CD4-positive, CD25-positive, alpha-beta regulatory T cell (primary cell): ENCODE results near the gene MAN2C1. TPM values are rescaled to one million over a fixed set of nuclear protein-coding genes. Genes with fewer than 3 reads are reported as not detected.
"Not testable (repeated sequence)": the region's sequence is repeated elsewhere in the genome, so short reads cannot be mapped to it uniquely, and the experiment has no call there.

ENCODE experiments used
- ATAC-seq, 2 donors: fragments of 150-1000 bp; cut with Tn5 transposase; one replicate each; pipeline ENCODE4 v1.10.0; 2021; ENCODE audit warnings: low read depth in 2 of 2, moderate number of reproducible peaks in 2 of 2, moderate library complexity in 1 of 2
- DNase-seq, 3 donors: peaks; one replicate each; pipeline versions ENCODE4 v3.0.0 to v3.0.0-alpha.2; 2012 to 2022; ENCODE audit warnings: mixed read lengths in 1 of 3
- H3K27ac ChIP-seq: one replicate; pipeline ENCODE4 v1.7.0; 2013; ENCODE audit warnings: mild to moderate bottlenecking, low read length; ENCODE audit not compliant: insufficient read depth, poor library complexity, severe bottlenecking
- H3K27me3 ChIP-seq: one replicate; pipeline ENCODE4 v1.7.0; 2013; ENCODE audit warnings: low read length; ENCODE audit not compliant: control insufficient read depth, insufficient read depth
- H3K36me3 ChIP-seq: one replicate; pipeline ENCODE4 v1.7.0; 2013; ENCODE audit warnings: mild to moderate bottlenecking, low read length, moderate library complexity; ENCODE audit not compliant: control insufficient read depth, insufficient read depth
- H3K4me1 ChIP-seq: 2 replicates; pipeline ENCODE4 v1.7.0; 2013; ENCODE audit warnings: mild to moderate bottlenecking, low read length; ENCODE audit not compliant: insufficient read depth, control insufficient read depth, poor library complexity, severe bottlenecking
- H3K4me3 ChIP-seq: one replicate; pipeline ENCODE4 v1.7.0; 2013; ENCODE audit warnings: low read depth, mild to moderate bottlenecking, low read length, moderate library complexity
- H3K9me3 ChIP-seq, 2 experiments: 1 replicate in 1 of 2; 2 replicates in 1 of 2; pipeline ENCODE4 v1.7.0; 2013; ENCODE audit warnings: low read length in 2 of 2, mild to moderate bottlenecking in 1 of 2, moderate library complexity in 1 of 2; ENCODE audit not compliant: control insufficient read depth in 2 of 2
- H3K27ac Mint-ChIP-seq, 3 donors: one replicate each; pipeline ENCODE4 v1.8.0; 2020 to 2022; ENCODE audit warnings: mild to moderate bottlenecking in 3 of 3, mixed read lengths in 3 of 3, moderate library complexity in 2 of 3
- H3K27me3 Mint-ChIP-seq: one replicate; pipeline ENCODE4 v1.8.0; 2022; ENCODE audit warnings: mild to moderate bottlenecking, mixed read lengths
- H3K36me3 Mint-ChIP-seq: one replicate; pipeline ENCODE4 v1.8.0; 2020; ENCODE audit warnings: mixed read lengths
- H3K4me1 Mint-ChIP-seq, 4 donors: one replicate each; pipeline ENCODE4 v1.8.0; 2020 to 2022; ENCODE audit warnings: mixed read lengths in 4 of 4, mild to moderate bottlenecking in 1 of 4
- H3K4me3 Mint-ChIP-seq, 4 donors: one replicate each; pipeline ENCODE4 v1.8.0; 2020 to 2022; ENCODE audit warnings: mild to moderate bottlenecking in 4 of 4, mixed read lengths in 4 of 4, moderate library complexity in 3 of 4
- H3K9me3 Mint-ChIP-seq, 7 donors: one replicate each; pipeline ENCODE4 v1.8.0; 2020 to 2022; ENCODE audit warnings: mixed read lengths in 7 of 7, mild to moderate bottlenecking in 3 of 7, moderate library complexity in 2 of 7
- polyA plus RNA-seq, 4 donors: library from polyadenylated mRNA; unstranded; fragments of 300-500 nt; fragmentation: Illumina TruSeq; gene quantifications; one replicate each; pipeline ENCODE4 v1.2.3, GENCODE V29; 2021
- total RNA-seq: library from RNA; stranded (reverse); gene quantifications from one replicate; pipeline ENCODE4 v1.2.3, GENCODE V29; 2022

Gene MAN2C1
- total and polyA plus RNA-seq, 5 donors from 2014 or later: 21.4 to 353 (median 30.7) TPM

DNA sequence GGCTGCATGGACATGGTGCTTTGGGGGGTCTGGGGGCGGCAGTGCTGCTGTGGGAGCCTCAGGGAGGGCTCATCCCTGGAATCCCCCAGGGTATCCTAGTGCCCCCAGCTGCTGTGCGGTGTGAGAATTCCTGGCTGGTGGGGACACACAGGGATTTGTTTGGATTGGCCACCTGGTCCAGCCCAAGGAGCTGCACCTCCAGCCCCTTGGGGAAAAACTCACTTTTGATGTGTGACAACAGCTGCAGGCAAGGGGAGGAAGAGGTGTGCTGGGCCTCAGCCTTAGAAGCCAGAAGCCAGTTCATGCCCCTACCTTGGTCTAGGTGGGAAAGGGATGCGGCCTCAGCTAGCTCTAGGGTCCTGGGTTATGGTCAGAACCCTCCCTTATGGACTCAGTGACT, 40.9 kb downstream of the MAN2C1 start:
- no peaks in the 10 kb centered on the region for H3K36me3 ChIP-seq
- ATAC-seq (no peak), DNase-seq (no peak)
- H3K27ac ChIP-seq: no peak overlapping the region
- Mint-ChIP-seq H3K9me3 (no peaks in the 10 kb centered on the region), H3K4me1 (no peaks in the 10 kb centered on the region), H3K4me3 (no peak overlapping the region), H3K36me3 (no peaks in the 10 kb centered on the region), H3K27ac (no peak overlapping the region), H3K27me3 (no peaks in the 10 kb centered on the region)
- H3K4me3 ChIP-seq: no peak overlapping the region
- H3K9me3 ChIP-seq: no peaks in the 10 kb centered on the region
- no peaks in the 10 kb centered on the region for H3K27me3 ChIP-seq
- H3K4me1 ChIP-seq: no peaks in the 10 kb centered on the region

DNA sequence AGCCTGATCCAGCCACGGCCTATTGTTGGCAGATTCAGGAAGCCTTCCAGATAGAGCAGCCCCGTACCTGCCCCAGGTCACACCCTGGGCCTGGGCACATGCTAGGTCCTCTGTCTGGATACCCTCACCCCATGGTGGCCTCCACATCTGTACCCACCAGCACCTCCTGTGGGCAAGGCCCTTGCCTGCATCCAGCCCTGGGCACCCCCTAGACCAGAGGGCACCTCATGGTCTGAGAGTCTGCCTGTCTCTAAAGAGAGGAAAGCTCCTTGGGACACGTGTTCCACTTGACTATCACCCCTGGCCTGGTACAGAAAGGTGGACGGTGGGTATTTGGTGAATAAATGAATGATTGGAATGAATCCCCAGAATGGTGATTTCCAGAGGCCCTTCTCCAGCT, 41.4 kb downstream of the MAN2C1 start:
- H3K36me3 ChIP-seq: no peaks in the 10 kb centered on the region
- Mint-ChIP-seq H3K4me3 (no peak overlapping the region), H3K9me3 (no peaks in the 10 kb centered on the region), H3K27me3 (no peaks in the 10 kb centered on the region), H3K36me3 (no peaks in the 10 kb centered on the region), H3K4me1 (no peaks in the 10 kb centered on the region), H3K27ac (no peak overlapping the region)
- H3K4me1 ChIP-seq: no peaks in the 10 kb centered on the region
- ATAC-seq (no peak), DNase-seq (no peak)
- H3K27ac ChIP-seq: no peak overlapping the region
- no peaks in the 10 kb centered on the region for H3K9me3 ChIP-seq
- H3K4me3 ChIP-seq: no peak overlapping the region
- H3K27me3 ChIP-seq: no peaks in the 10 kb centered on the region

DNA sequence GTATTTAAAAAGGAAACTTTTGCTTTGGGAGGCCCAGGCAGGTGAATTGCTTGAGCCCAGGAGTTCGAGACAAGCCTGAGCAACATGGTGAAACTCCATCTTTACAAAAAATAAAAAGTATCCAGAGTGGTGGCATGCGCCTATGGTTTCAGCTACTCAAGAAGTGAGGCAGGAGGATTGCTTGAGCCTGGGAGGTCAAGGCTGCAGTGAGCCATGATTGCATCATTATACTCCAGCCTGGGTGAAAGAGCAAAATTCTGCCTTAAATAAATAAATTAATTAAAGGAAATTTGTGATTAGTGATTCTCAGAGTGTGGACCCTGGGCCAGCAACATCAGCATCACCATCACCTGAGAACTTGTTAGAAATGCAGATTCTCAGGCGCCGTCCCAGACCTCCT, 42.5 kb downstream of the MAN2C1 start:
- Mint-ChIP-seq H3K4me3 (no peak overlapping the region), H3K9me3 (no peaks in the 10 kb centered on the region)

DNA sequence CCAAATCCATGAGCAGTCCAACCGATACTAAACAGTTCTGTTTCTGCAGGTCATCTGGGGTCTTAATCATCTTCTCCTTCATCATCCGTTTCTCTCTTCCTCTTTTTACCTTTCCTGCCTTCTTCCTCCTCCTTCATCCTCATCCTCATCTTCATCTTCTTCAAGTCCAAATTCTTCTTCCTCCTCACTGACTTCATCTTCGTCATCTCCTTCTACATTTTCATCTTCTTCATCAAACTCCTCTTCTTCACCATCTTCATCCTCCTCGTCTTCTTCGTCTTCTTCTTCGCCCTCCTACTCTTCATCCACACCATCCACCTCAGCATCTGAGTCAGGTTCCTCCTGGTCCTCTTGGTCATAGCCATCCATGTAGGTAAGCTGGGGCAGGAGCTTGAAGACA, 46.7 kb downstream of the MAN2C1 start:
- no peaks in the 10 kb centered on the region for H3K4me1 ChIP-seq
- H3K36me3 ChIP-seq: no peaks in the 10 kb centered on the region
- H3K4me3 ChIP-seq: no peak overlapping the region
- ATAC-seq: no peak
- no peak overlapping the region for H3K27ac ChIP-seq
- H3K9me3 ChIP-seq: no peaks in the 10 kb centered on the region
- Mint-ChIP-seq H3K9me3 (peaks cover 0 to 2% (median 0%) of the 10 kb centered on the region in 7 donors), H3K4me3 (no peak overlapping the region), H3K4me1 (no peaks in the 10 kb centered on the region), H3K27me3 (no peaks in the 10 kb centered on the region), H3K27ac (no peak overlapping the region), H3K36me3 (no peaks in the 10 kb centered on the region)
- no peak for DNase-seq
- no peaks in the 10 kb centered on the region for H3K27me3 ChIP-seq

More for the DNA sequence above, 42.5 kb downstream of the MAN2C1 start:
- Mint-ChIP-seq H3K27me3 (no peaks in the 10 kb centered on the region), H3K36me3 (no peaks in the 10 kb centered on the region), H3K27ac (no peak overlapping the region), H3K4me1 (no peaks in the 10 kb centered on the region)
- Histone ChIP-seq H3K36me3 (no peaks in the 10 kb centered on the region), H3K27ac (no peak overlapping the region), H3K4me1 (no peaks in the 10 kb centered on the region), H3K4me3 (no peak overlapping the region), H3K27me3 (no peaks in the 10 kb centered on the region), H3K9me3 (no peaks in the 10 kb centered on the region)
- ATAC-seq: no peak
- DNase-seq: no peak

DNA sequence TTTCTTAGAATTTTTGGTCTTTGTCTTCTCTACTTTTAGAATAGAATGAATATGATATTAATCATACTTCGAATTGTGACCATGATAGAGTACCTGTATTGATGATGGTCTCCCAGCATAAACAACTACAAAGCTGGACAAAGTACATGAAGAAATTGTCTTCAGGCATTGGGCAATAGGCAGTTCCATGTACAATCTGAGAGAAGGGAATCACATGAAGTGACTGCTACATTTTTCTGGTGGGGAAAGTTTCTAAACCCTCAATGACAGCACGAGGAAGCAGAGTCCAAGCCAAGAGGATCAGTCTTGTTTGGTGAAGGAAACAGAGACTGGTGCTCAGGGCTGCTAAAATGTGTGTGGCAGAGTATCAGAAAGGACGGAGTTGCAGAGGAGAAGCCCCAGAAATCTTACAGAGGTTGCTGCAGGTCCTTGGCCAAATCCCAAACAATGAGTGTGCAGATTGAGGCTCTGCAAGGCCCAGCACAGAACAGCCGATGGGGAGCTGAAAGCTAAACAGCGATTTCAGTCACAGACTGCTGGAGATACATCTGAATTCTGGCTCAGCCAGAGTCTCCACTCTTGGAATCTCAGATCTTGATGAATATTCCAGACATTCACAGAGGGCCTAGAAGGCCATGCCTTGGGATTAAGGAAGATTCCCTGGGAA, 49.0 kb downstream of the MAN2C1 start:
- not testable (repeated sequence) for H3K4me1 ChIP-seq, H3K27me3 Mint-ChIP-seq, H3K9me3 ChIP-seq, H3K4me3 ChIP-seq, H3K27ac ChIP-seq, H3K27me3 ChIP-seq, H3K36me3 ChIP-seq, ATAC-seq, H3K9me3 Mint-ChIP-seq, H3K4me3 Mint-ChIP-seq, H3K27ac Mint-ChIP-seq, H3K36me3 Mint-ChIP-seq, DNase-seq, H3K4me1 Mint-ChIP-seq

DNA sequence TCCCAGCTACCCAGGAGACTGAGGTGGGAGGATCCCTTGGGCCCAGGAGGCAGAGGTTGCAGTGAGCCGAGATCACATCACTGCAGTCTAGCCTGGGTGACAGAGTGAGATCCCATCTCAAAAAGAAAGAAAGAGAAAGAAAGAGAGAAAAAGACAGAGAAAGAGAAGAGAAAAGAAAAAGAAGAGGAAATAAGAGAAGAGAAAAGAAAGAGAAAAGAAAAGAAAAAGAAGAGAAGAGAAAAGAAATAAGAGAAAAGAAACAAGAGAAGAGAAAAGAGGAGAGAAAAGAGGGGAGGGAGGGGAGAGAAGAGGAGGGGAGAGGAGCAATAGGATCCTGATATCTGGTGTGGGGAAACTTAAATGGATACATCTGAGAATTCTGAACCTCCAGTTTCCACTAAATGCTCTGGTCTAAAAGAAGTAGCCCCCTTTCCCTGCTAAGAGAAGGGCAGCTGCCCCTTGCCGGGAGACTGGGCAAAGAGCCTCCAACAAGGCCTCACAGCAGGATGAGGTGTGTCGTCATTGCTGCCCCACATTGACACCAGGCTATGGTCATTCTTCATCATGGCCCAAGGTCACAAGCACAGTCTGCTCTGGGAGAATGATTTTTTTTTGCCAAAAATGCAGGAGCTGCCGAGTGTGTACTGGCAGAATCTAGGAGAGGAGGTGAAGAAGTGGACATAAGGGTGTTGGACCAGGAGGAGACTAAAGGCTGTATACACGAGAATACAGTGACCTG, 53.7 kb downstream of the MAN2C1 start:
- H3K27ac ChIP-seq: no peak overlapping the region
- no peaks in the 10 kb centered on the region for H3K36me3 Mint-ChIP-seq
- no peak for ATAC-seq
- H3K4me3 ChIP-seq: no peak overlapping the region
- no peak overlapping the region for H3K4me3 Mint-ChIP-seq
- peaks cover 2% of the 10 kb centered on the region for H3K27me3 ChIP-seq
- H3K27ac Mint-ChIP-seq: no peak overlapping the region
- no peaks in the 10 kb centered on the region for H3K4me1 Mint-ChIP-seq
- no peaks in the 10 kb centered on the region for H3K4me1 ChIP-seq
- H3K9me3 ChIP-seq: no peaks in the 10 kb centered on the region
- H3K9me3 Mint-ChIP-seq: peaks cover 0 to 2% (median 0%) of the 10 kb centered on the region in 7 donors
- no peaks in the 10 kb centered on the region for H3K36me3 ChIP-seq
- no peak for DNase-seq
- H3K27me3 Mint-ChIP-seq: peaks cover 10% of the 10 kb centered on the region

DNA sequence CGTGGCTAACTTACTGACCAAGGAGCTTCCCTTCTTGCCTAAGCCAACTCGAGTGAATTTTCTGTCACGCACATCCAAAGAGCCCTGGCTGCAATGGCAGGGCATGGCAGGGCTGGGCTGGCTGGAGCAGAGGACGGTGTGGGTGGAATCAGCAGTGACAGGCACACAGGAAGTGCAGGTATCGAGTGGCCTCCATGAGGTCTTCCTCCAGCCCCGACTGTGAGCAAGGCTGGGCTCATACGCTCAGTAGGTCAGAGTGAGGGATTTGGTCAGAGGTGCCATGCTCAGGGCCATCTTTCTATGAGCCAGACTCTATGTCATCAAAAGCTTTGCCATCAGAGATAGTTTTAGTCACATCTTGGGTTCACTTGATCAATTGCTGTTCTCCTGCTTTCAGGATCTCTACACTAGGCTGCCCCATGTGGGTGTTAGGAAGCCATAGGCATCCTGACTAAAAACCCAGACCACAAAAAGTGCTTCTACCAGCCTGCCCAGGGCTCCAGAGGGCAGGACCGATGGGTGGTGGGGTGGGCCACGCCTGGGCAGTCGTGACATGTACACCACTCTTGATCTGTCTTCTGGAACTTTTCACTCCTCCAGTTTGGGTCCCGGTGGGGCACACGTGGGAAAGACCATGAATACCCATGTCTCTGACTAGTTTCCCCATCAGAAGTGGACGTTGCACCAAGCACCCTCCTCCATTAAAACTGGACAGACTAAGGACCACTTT, 55.1 kb downstream of the MAN2C1 start:
- no peaks in the 10 kb centered on the region for H3K4me1 ChIP-seq
- H3K27me3 ChIP-seq: peaks cover 2% of the 10 kb centered on the region
- no peaks in the 10 kb centered on the region for H3K36me3 ChIP-seq
- Mint-ChIP-seq H3K9me3 (peaks cover 0 to under 1% (median 0%) of the 10 kb centered on the region in 7 donors), H3K4me3 (no peak overlapping the region), H3K27me3 (peaks cover 23% of the 10 kb centered on the region), H3K36me3 (no peaks in the 10 kb centered on the region), H3K4me1 (no peaks in the 10 kb centered on the region), H3K27ac (no peak overlapping the region)
- DNase-seq (no peak), ATAC-seq (no peak)
- H3K4me3 ChIP-seq: no peak overlapping the region
- H3K27ac ChIP-seq: no peak overlapping the region
- no peaks in the 10 kb centered on the region for H3K9me3 ChIP-seq
